SK-N-SH treated with all-trans-retinoic acid at 6 μM for 48 hours (cell line): ENCODE measurements around the gene SLC25A39.

Experiments used
- ATAC-seq: fragments of 200-7000 bp; cut with Tn5 transposase; 3 replicates; pipeline ENCODE4 v1.9.1; 2020; ENCODE audit warnings: mild to moderate bottlenecking, moderate library complexity
- ARNTL ChIP-seq: fragments of 450-650 bp; formaldehyde crosslinking; IDR thresholded peaks from 2 replicates; pipeline ENCODE4 v1.5.0; 2020; ENCODE audit warnings: low read depth, mild to moderate bottlenecking, moderate library complexity, borderline replicate concordance
- BACH2 ChIP-seq: fragments of 250-450 bp; sonication (Bioruptor Pico); IDR thresholded peaks from 2 replicates; pipeline ENCODE4 v1.9.0; 2021; ENCODE audit warnings: mild to moderate bottlenecking, borderline replicate concordance
- CSDC2 ChIP-seq: fragments of 250-450 bp; sonication (Bioruptor Pico); IDR thresholded peaks from 2 replicates; pipeline ENCODE4 v1.5.0; 2020; ENCODE audit warnings: mild to moderate bottlenecking, moderate library complexity
- GLIS3 ChIP-seq: fragments of 250-450 bp; sonication (Bioruptor Pico); IDR thresholded peaks from 2 replicates; pipeline ENCODE4 v1.5.0; 2020; ENCODE audit warnings: mild to moderate bottlenecking, moderate library complexity
- ISL1 ChIP-seq: fragments of 250-450 bp; sonication (Bioruptor Pico); IDR thresholded peaks from 2 replicates; pipeline ENCODE4 v2.1.2; 2022; ENCODE audit warnings: mild to moderate bottlenecking, moderate library complexity
- OSR1 ChIP-seq: fragments of 250-450 bp; sonication (Bioruptor Pico); IDR thresholded peaks from 2 replicates; pipeline ENCODE4 v1.8.0; 2022; ENCODE audit warnings: moderate library complexity, mild to moderate bottlenecking, inconsistent platforms
- PPARA ChIP-seq: fragments of 250-450 bp; sonication (Bioruptor Pico); IDR thresholded peaks from 2 replicates; pipeline ENCODE4 v1.5.0; 2020; ENCODE audit warnings: mild to moderate bottlenecking, borderline replicate concordance
- RARB ChIP-seq: fragments of 250-450 bp; sonication (Bioruptor Pico); IDR thresholded peaks from 2 replicates; pipeline ENCODE4 v1.8.0; 2021; ENCODE audit warnings: mild to moderate bottlenecking, moderate library complexity
- SNAI2 ChIP-seq: fragments of 250-450 bp; sonication (Bioruptor Pico); IDR thresholded peaks from 2 replicates; pipeline ENCODE4 v1.5.0; 2020; ENCODE audit warnings: mild to moderate bottlenecking, moderate library complexity
- TCF4 ChIP-seq: fragments of 250-450 bp; sonication (Bioruptor Pico); IDR thresholded peaks from 2 replicates; pipeline ENCODE4 v1.8.0; 2021; ENCODE audit warnings: mild to moderate bottlenecking, moderate library complexity, borderline replicate concordance
- TOX ChIP-seq: fragments of 250-450 bp; sonication (Bioruptor Pico); IDR thresholded peaks from 2 replicates; pipeline ENCODE4 v1.8.0; 2021; ENCODE audit warnings: mild to moderate bottlenecking, moderate library complexity, borderline replicate concordance
- ZC3H10 ChIP-seq: fragments of 250-450 bp; sonication (Bioruptor Pico); IDR thresholded peaks from 2 replicates; pipeline ENCODE4 v1.5.1; 2021; ENCODE audit warnings: mild to moderate bottlenecking, moderate library complexity
- ZFP3 ChIP-seq: fragments of 250-450 bp; sonication (Bioruptor Pico); IDR thresholded peaks from 2 replicates; pipeline ENCODE4 v1.5.0; 2020; ENCODE audit warnings: mild to moderate bottlenecking, moderate library complexity
- ZFP30 ChIP-seq: fragments of 450-650 bp; formaldehyde crosslinking; IDR thresholded peaks from 2 replicates; pipeline ENCODE4 v1.5.0; 2022; ENCODE audit warnings: mild to moderate bottlenecking, moderate library complexity
- ZNF565 ChIP-seq: fragments of 450-650 bp; formaldehyde crosslinking; conservative IDR thresholded peaks from 2 replicates; pipeline ENCODE4 v1.5.0; 2020; ENCODE audit warnings: low read depth, mild to moderate bottlenecking, moderate library complexity
- ZNF8 ChIP-seq: fragments of 450-650 bp; formaldehyde crosslinking; IDR thresholded peaks from 2 replicates; pipeline ENCODE4 v1.5.0; 2020; ENCODE audit warnings: mild to moderate bottlenecking, moderate library complexity
- TF ChIP-seq, protein P1 (sequence below): fragments of 250-450 bp; sonication (Bioruptor Pico); IDR thresholded peaks from 2 replicates; pipeline ENCODE4 v1.8.0; 2020; ENCODE audit warnings: mild to moderate bottlenecking, moderate library complexity, borderline replicate concordance
- TF ChIP-seq, protein P2 (sequence below): fragments of 250-450 bp; sonication (Bioruptor Pico); IDR thresholded peaks from 2 replicates; pipeline ENCODE4 v1.5.1; 2020; ENCODE audit warnings: low read depth, mild to moderate bottlenecking, moderate library complexity
- TF ChIP-seq, protein P3 (sequence below): fragments of 250-450 bp; sonication (Bioruptor Pico); IDR thresholded peaks from 2 replicates; pipeline ENCODE4 v1.5.1; 2021; ENCODE audit warnings: mild to moderate bottlenecking, moderate library complexity

The SLC25A39 gene

DNA sequence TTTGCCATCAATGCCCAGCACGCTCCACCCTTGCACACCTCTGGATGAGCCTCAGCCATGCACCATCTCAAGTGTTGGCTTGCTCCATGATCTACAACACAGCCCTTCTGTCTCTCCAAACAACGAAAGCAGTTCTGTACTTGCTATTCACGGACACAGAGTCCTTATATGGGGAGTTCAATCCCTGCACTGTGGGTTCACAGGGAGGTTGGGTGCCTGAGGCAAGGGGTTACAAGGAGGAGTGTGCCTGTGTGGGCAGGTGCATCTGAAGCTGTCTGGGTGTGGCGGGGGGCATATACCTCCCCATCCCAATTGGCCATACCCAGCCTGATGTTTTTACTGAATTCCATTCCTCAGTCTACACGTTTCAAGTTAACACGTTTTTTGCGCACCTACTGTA lies 10.6 kb downstream of the SLC25A39 start (continued):
- TF ChIP-seq, protein P1, sequence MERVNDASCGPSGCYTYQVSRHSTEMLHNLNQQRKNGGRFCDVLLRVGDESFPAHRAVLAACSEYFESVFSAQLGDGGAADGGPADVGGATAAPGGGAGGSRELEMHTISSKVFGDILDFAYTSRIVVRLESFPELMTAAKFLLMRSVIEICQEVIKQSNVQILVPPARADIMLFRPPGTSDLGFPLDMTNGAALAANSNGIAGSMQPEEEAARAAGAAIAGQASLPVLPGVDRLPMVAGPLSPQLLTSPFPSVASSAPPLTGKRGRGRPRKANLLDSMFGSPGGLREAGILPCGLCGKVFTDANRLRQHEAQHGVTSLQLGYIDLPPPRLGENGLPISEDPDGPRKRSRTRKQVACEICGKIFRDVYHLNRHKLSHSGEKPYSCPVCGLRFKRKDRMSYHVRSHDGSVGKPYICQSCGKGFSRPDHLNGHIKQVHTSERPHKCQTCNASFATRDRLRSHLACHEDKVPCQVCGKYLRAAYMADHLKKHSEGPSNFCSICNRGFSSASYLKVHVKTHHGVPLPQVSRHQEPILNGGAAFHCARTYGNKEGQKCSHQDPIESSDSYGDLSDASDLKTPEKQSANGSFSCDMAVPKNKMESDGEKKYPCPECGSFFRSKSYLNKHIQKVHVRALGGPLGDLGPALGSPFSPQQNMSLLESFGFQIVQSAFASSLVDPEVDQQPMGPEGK (CRISPR knock-in tag): no peak

DNA sequence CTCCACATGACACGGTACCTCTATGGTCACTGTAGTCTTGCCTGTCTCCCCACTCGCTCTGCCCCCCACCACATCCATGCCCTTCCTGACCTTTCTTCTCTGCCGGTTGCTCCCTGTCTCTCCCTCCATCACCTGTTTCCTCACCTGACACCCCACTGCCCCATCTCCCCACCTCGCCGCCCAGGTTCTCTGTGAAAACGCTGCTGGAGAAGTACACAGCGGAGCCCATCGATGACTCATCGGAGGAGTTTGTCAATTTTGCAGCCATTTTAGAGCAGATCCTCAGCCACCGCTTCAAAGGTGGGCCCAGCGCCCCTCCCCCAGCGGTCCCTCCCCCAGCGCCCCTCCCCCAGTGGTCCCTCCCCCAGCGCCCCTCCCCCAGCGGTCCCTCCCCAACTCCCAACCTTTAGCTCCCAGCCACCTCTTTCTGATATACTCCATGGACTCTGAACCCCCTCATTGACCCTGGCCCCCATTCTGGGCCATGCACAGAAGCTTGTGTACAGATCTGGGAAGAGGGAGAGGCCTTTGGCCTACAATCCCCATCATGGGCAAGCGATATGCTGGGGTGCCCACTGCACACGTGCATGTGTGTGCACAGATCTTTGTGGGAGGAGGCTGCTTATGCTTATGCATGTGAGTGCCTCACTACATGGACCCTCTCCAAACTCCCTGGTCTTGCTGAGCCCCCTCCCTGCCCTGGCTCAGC lies 12.1 kb downstream of the SLC25A39 start:
- no peak for ATAC-seq
- TF ChIP-seq ZC3H10 (CRISPR knock-in tag) (no peak), ZFP30 (no peak), ARNTL (CRISPR knock-in tag) (no peak), TCF4 (no peak)
- TF ChIP-seq, protein P2, sequence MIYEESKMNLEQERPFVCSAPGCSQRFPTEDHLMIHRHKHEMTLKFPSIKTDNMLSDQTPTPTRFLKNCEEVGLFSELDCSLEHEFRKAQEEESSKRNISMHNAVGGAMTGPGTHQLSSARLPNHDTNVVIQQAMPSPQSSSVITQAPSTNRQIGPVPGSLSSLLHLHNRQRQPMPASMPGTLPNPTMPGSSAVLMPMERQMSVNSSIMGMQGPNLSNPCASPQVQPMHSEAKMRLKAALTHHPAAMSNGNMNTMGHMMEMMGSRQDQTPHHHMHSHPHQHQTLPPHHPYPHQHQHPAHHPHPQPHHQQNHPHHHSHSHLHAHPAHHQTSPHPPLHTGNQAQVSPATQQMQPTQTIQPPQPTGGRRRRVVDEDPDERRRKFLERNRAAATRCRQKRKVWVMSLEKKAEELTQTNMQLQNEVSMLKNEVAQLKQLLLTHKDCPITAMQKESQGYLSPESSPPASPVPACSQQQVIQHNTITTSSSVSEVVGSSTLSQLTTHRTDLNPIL: no peak
- TF ChIP-seq, all 23 proteins: peak for 0

DNA sequence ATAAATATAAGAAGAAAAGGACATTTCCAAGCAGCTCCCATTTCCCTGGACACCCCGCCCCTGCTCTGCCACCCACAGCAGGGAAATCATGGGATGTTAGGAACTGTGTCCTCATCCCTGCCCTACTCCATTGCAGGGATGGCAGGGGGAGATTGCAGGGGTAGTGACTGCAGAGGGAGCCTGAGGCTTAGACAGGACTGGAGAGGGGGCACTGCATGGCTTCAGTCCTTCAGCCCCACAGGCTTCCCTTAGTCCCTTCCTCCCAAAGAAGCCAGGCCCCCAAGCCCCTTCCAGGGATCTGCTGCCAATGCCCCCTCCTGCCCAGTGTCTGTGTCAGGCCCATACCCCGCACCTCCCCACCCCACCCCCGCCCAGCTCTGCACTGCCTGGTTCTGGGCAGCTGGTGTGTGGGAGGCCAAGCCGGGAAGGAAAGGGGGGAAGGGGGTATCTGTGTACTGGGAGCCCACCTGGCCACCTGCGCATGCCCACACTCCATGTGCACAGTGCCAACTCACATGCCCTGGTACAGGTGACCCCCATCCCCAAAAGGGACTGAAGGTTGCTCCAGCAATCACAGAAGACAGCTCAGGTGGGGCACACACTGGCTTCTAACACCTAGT lies 13.0 kb downstream of the SLC25A39 start:
- ATAC-seq: no peak
- TF ChIP-seq SNAI2 (CRISPR knock-in tag): no peak
- TF ChIP-seq PPARA (CRISPR knock-in tag): no peak
- TF ChIP-seq OSR1 (CRISPR knock-in tag): no peak
- TF ChIP-seq ZNF565 (CRISPR knock-in tag): no peak
- TF ChIP-seq, protein P1 (CRISPR knock-in tag): no peak
- no peak for TF ChIP-seq GLIS3 (CRISPR knock-in tag)
- no peak for TF ChIP-seq TOX
- no peak for TF ChIP-seq BACH2 (CRISPR knock-in tag)
- no peak for TF ChIP-seq ZFP30
- TF ChIP-seq CSDC2 (CRISPR knock-in tag): no peak

DNA sequence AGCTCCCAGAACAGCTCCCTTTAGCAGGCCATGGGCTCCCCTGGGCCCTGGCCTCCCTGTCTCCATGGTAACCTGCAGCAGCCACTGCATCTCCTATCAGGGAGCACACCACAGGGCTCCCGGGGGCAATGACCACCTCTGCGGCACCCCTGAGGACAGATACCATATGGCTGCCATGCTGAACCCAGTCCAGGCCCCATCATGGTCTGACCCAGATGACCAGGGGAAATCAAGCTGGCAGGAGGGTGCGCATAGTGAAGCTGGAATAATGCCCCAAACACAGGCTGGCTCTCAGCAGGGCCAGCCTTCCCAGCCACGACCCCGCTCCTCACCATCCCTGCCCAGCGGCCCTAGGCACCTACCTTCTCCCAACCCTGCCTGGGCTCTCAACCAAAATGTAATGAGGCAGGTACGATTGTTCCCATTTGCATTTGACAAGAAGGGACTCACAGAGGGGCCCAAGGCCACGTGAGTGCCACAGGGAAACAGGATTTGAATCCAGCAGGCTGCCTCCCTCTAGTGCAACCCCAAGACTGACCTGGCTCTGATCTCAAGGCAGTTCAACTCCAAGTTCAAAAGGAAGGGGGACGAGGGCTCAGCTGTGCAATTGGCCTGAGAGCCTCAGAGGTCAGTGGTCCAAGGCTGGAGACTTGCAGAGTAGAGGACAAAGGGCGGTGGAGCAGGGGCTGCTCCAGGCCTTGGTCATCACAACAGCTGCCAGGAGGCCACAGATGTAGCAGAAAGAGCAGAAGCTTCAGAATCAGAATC lies 13.8 kb downstream of the SLC25A39 start:
- TF ChIP-seq BACH2 (CRISPR knock-in tag) (no peak), ARNTL (CRISPR knock-in tag) (no peak), ZFP3 (CRISPR knock-in tag) (no peak), OSR1 (CRISPR knock-in tag) (no peak), RARB (no peak)
- no peak for ATAC-seq

DNA sequence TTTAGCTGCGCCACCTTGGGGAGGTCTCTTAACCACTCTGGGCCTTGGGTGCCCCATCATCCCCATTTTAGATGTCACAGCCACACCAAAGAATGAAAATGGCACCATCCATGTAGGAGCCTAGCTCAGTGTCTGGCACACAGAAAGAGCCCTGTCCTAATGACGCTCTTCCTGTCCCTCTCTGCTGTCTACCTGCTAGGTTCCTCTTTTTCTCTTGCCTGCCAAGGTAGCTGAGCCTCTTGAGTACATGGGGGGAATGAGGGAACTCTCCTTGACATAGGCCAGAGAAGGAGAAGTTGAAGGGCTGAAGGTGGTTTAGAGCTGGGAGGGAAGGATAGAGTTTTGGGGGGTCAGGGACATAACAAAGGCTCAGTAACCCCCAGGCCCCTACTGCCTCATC lies 14.4 kb downstream of the SLC25A39 start:
- no peak for ATAC-seq
- TF ChIP-seq TCF4 (no peak), ARNTL (CRISPR knock-in tag) (no peak), RARB (no peak), ZNF565 (CRISPR knock-in tag) (no peak), CSDC2 (CRISPR knock-in tag) (no peak), BACH2 (CRISPR knock-in tag) (no peak), ZFP3 (CRISPR knock-in tag) (no peak), ZNF8 (CRISPR knock-in tag) (no peak), ISL1 (CRISPR knock-in tag) (no peak), PPARA (CRISPR knock-in tag) (no peak), OSR1 (CRISPR knock-in tag) (no peak), ZC3H10 (CRISPR knock-in tag) (no peak), ZFP30 (no peak)
- TF ChIP-seq, protein P2: no peak
- TF ChIP-seq, protein P3, sequence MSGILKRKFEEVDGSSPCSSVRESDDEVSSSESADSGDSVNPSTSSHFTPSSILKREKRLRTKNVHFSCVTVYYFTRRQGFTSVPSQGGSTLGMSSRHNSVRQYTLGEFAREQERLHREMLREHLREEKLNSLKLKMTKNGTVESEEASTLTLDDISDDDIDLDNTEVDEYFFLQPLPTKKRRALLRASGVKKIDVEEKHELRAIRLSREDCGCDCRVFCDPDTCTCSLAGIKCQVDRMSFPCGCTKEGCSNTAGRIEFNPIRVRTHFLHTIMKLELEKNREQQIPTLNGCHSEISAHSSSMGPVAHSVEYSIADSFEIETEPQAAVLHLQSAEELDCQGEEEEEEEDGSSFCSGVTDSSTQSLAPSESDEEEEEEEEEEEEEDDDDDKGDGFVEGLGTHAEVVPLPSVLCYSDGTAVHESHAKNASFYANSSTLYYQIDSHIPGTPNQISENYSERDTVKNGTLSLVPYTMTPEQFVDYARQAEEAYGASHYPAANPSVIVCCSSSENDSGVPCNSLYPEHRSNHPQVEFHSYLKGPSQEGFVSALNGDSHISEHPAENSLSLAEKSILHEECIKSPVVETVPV (CRISPR knock-in tag): no peak
